HepG2 (cell line): ENCODE results near the gene CCL16.
"Not testable (repeated sequence)": the region's sequence is repeated elsewhere in the genome, so short reads cannot be mapped to it uniquely, and the experiment has no call there.

Experiments used
- CTCF ChIP-seq: sonication (generic); formaldehyde crosslinking; IDR thresholded peaks from 2 replicates; pipeline ENCODE4 v1.5.0; 2020; ENCODE audit warnings: mild to moderate bottlenecking, missing genetic modification reagents, moderate library complexity
- EZH2 ChIP-seq: conservative IDR thresholded peaks from 2 replicates; pipeline ENCODE4 v1.6.1; 2012; ENCODE audit warnings: mild to moderate bottlenecking, low read depth, low read length, moderate library complexity
- GLI4 ChIP-seq: sonication (generic); formaldehyde crosslinking; IDR thresholded peaks from 2 replicates; pipeline ENCODE4 v1.5.1; 2020; ENCODE audit warnings: missing genetic modification reagents, mild to moderate bottlenecking, moderate library complexity, borderline replicate concordance
- HNRNPK ChIP-seq: fragments of 200-400 bp; formaldehyde crosslinking; IDR thresholded peaks from 2 replicates; pipeline ENCODE4 v1.6.1; 2018; ENCODE audit warnings: low read length, low read depth, moderate library complexity, mild to moderate bottlenecking; ENCODE audit not compliant: poor library complexity, severe bottlenecking
- IRF9 ChIP-seq: sonication (generic); formaldehyde crosslinking; IDR thresholded peaks from 2 replicates; pipeline ENCODE4 v1.8.0; 2022; ENCODE audit warnings: missing genetic modification reagents, mild to moderate bottlenecking, borderline replicate concordance
- MTF1 ChIP-seq: sonication (generic); formaldehyde crosslinking; IDR thresholded peaks from 2 replicates; pipeline ENCODE4 v1.5.0; 2020; ENCODE audit warnings: missing genetic modification reagents
- PLSCR1 ChIP-seq: sonication (generic); formaldehyde crosslinking; IDR thresholded peaks from 2 replicates; pipeline ENCODE4 v1.5.0; 2020; ENCODE audit warnings: missing genetic modification reagents, mild to moderate bottlenecking, borderline replicate concordance
- POLR2AphosphoS5 ChIP-seq: IDR thresholded peaks from 2 replicates; pipeline ENCODE4 v1.6.1; 2012; ENCODE audit warnings: low read depth, low read length
- RFX5 ChIP-seq: IDR thresholded peaks from 2 replicates; pipeline ENCODE4 v1.6.1; 2011; ENCODE audit warnings: low read depth, low read length, improper control_type of control experiment
- YY1 ChIP-seq: IDR thresholded peaks from 2 replicates; pipeline ENCODE4 v1.6.1; 2011; ENCODE audit warnings: low read length, low read depth, moderate library complexity, mild to moderate bottlenecking; ENCODE audit not compliant: insufficient read depth, insufficient replicate concordance
- ZNF280D ChIP-seq: sonication (generic); formaldehyde crosslinking; IDR thresholded peaks from 2 replicates; pipeline ENCODE4 v1.5.1; 2020; ENCODE audit warnings: mild to moderate bottlenecking, missing genetic modification reagents
- ZNF335 ChIP-seq: sonication (generic); formaldehyde crosslinking; IDR thresholded peaks from 2 replicates; pipeline ENCODE4 v1.4.0; 2020; ENCODE audit warnings: missing genetic modification reagents

GRCh38 chr17:35995346-35995745 lies 14.0 kb upstream of the CCL16 start:
- not testable (repeated sequence) for TF ChIP-seq CTCF; RFX5; YY1; GLI4 (CRISPR knock-in tag); EZH2; IRF9; POLR2AphosphoS5; ZNF335 (CRISPR knock-in tag); PLSCR1; ZNF280D (CRISPR knock-in tag); MTF1; HNRNPK
